Measurements from ENCODE around the gene WIPF3.

Gene WIPF3

GRCh38 chr7:29851487-29851886, 45.2 kb downstream of the WIPF3 start:
- no peak for DNase-seq

- no peak for DNase-seq
These were observed 46.1 kb downstream of the WIPF3 start for GRCh38 chr7:29852457-29852856.

- no peak for DNase-seq
These were observed 46.8 kb downstream of the WIPF3 start for GRCh38 chr7:29853072-29853471.

GRCh38 chr7:29853789-29854188, 47.5 kb downstream of the WIPF3 start:
- no peak for DNase-seq

GRCh38 chr7:29854257-29854938, 48.1 kb downstream of the WIPF3 start:
- DNase-seq, result no peak

- no peak for DNase-seq
These were observed 51.3 kb downstream of the WIPF3 start for GRCh38 chr7:29857654-29858053.

- DNase-seq, result no peak
These were observed 52.1 kb downstream of the WIPF3 start for GRCh38 chr7:29858191-29858951.

- no peak for DNase-seq
These were observed 52.8 kb downstream of the WIPF3 start for GRCh38 chr7:29859104-29859503.

GRCh38 chr7:29859524-29860185, 53.3 kb downstream of the WIPF3 start:
- no peak for DNase-seq

GRCh38 chr7:29860186-29860585, 53.9 kb downstream of the WIPF3 start:
- no peak for DNase-seq

- DNase-seq, result no peak
These were observed 55.6 kb downstream of the WIPF3 start for GRCh38 chr7:29861884-29862283.

- DNase-seq, result no peak
These were observed 58.3 kb downstream of the WIPF3 start for GRCh38 chr7:29864656-29865055.

- DNase-seq, result no peak
These were observed 59.2 kb downstream of the WIPF3 start for GRCh38 chr7:29865526-29865925.

GRCh38 chr7:29866490-29866930, 60.2 kb downstream of the WIPF3 start:
- DNase-seq, result no peak

GRCh38 chr7:29871787-29872398, 65.6 kb downstream of the WIPF3 start:
- no peak for DNase-seq

GRCh38 chr7:29873644-29874294, 67.5 kb downstream of the WIPF3 start:
- DNase-seq, result no peak

- DNase-seq, result no peak
These were observed 69.4 kb downstream of the WIPF3 start for GRCh38 chr7:29875741-29876140.

- DNase-seq, result no peak
These were observed 70.9 kb downstream of the WIPF3 start for GRCh38 chr7:29877196-29877595.

- peak; percentile 28 for DNase-seq
These were observed 71.9 kb downstream of the WIPF3 start for GRCh38 chr7:29878081-29878688.

GRCh38 chr7:29879609-29880008, 73.3 kb downstream of the WIPF3 start:
- DNase-seq, result no peak

GRCh38 chr7:29881724-29882123, 75.4 kb downstream of the WIPF3 start:
- DNase-seq, result no peak

- no peak for DNase-seq
These were observed 76.2 kb downstream of the WIPF3 start for GRCh38 chr7:29882481-29882880.
